HG03175 (cell line): ENCODE measurements around the gene SFI1.
"Not testable (repeated sequence)": the region's sequence is repeated elsewhere in the genome, so short reads cannot be mapped to it uniquely, and the experiment has no call there.

Source experiments
- ATAC-seq: cut with Tn5 transposase; IDR thresholded peaks from one replicate; pipeline ENCODE4 v1.9.1; 2021; ENCODE audit warnings: mild to moderate bottlenecking, moderate library complexity; ENCODE audit not compliant: unreplicated experiment

Gene SFI1

DNA sequence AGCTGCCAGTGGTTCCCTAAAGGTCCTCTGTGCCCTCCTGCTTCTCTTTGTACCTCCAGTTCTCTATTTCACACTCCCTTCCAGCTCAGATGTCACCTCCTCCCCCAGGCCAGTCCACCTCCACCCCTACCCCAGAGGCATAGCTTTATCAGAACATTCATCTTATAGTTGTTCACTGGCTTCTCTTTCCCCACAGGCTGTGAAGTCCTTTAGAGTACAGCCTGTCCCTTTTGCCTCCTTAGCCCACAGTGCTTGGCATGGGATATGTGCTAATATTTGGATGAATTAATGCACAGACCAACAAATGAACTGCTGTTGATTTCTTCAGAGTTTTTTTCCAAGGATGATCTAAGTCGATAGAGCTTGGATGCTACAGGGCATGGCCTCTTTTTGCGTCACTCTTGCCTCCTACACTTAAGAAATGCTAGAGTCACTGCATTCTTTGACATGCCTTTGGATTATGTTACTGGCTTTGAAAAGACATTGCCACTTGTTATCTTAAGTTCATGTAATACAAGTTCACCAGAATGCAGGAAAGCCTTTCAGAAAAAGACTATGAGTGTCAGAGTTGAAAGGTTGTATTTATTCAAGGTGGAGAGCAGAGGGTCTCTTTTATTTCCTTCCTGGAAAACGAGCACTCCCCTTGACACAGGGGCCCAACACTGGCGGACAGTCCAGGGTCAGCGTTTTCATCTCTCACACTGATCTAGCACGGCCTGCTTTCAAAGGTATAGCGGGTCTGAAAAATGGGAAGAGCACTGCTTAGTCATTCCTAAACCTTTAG, 90.0 kb downstream of the SFI1 start:
- ATAC-seq, result no peak

DNA sequence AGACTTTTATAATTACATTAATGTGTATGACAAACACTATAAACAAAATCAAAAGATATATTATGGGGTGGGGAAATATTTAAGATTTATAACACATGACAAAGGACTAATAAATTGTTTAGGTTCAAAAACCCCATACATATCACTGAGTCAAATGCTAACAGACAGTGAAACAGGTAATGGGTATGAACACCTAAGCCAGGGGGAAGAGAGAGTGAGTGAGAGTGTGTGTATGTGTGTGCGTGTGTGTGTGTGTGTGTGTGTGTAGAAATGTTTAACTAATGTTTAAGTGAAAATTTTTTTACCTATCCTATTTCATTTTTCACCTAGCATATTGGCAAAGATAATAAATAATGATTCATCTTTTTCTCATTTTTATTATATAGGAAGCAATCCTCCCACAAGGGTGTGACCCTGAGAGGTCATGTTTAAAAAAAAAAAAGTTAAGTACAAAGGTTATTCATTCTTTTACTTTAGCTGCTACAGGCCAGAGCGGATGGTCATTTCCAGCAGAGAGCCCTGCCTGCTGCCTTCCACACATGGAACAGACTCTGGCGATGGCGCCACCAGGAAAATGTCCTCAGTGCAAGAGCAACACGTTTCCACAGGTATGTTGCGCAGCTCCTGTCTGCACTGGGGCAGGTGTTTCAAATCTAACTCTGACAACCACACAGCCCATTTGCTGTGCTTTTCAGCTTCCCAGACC, 92.8 kb downstream of the SFI1 start:
- no peak for ATAC-seq

DNA sequence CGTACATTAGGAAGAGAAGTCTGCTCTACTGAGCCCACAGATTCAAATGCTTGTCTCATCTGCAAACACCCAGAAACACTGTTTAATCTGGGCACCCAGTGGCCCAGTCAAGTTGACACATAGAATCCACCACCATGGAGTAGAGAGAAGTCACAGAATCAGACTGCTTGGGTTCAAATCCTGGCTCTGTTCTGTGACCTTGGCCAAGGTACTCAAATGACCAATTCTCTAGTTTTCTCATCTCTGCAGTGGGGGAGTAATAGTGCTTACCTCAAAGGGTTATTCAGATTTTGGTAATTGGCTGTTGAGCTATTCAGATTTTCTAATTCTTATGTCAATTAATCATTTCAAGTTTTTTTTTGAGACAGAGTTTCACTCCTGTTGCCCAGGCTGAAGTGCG, 93.8 kb downstream of the SFI1 start:
- not testable (repeated sequence) for ATAC-seq

DNA sequence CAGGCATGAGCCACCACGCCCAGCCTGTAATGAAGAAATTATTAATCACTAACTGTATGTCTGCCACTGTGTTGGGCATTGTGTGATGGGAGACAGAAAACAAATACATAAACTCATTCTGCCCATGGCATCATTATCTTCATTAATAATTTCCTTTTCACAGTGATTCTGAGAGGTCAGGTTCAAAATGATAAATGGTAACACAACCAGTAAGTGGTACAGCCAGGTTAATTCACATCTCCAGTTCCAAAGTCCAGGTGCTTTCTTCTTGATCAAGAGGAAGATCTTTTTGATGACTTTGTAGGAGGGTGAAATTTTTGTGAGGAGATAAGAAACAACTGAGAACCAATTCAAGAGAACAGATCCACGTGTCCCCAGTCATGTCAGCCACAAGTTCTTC, 98.9 kb downstream of the SFI1 start:
- no peak for ATAC-seq

DNA sequence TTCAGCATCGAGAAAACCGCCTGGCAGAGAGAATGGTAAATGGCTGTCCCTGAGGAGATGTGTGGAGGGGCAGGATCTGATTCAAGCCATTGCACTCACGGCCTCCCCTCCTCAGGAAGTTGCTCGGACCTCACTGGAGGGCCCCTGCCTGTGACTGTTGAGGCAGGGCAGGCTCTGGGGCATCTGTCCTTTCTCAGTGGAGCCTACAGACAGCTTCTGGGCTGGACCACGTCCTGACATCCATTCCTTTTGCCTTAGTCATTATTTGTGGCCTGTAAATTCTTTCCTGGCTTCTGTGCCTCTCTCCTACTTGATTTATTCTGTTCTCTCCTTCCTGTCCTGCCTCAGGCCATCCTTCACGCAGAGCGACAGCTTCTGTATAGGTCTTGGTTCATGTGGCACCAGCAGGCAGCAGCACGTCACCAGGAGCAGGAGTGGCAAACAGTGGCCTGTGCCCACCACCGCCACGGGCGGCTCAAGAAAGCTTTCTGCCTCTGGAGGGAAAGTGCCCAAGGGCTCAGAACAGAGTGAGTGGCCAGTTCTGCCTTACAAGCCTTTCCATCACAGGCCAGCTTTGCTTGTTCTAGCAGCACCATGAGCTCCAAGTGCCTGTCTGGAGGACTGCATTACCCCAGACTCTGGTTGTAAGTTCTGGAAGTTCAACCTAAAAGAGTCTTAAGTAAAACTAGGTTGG, 106.1 kb downstream of the SFI1 start:
- ATAC-seq, result no peak

DNA sequence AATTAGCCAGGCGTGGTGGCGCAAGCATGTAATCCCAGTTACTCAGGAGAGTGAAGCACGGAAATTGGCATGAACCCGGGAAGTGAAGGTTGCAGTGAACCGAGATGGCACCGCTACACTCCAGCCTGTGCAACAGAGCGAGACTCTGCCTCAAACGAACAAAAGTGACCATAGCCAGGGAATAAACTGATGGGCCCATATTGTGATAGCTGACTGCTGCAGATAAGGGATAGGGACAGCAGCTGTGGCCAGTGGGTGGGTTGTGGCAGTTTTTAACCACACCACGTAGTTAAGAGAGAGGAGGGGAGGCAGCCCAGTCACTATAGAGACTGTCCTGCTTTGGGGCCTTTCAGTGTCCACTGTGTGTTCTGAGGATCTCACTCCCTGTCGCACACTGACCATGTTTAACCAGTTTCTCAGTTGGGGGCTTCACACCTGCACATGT, 106.8 kb downstream of the SFI1 start:
- ATAC-seq, result no peak

DNA sequence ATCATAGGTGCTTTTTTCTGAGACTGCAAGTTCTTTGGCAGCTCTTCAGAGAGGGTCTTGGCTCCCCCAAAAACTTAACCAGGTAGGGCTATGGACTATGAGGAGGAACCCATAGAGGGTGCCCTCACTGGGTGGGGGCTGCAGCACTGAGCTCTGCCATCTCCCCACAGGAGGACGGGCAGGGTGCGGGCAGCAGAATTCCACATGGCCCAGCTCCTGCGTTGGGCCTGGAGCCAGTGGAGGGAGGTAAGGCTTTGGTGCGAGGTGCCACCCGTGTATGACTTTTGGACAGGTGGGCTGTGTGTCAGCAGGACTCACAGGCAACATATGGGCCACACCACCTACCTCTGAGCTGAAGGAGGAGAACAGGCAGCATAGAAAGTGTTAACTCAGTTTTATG, 107.2 kb downstream of the SFI1 start:
- ATAC-seq, result no peak

DNA sequence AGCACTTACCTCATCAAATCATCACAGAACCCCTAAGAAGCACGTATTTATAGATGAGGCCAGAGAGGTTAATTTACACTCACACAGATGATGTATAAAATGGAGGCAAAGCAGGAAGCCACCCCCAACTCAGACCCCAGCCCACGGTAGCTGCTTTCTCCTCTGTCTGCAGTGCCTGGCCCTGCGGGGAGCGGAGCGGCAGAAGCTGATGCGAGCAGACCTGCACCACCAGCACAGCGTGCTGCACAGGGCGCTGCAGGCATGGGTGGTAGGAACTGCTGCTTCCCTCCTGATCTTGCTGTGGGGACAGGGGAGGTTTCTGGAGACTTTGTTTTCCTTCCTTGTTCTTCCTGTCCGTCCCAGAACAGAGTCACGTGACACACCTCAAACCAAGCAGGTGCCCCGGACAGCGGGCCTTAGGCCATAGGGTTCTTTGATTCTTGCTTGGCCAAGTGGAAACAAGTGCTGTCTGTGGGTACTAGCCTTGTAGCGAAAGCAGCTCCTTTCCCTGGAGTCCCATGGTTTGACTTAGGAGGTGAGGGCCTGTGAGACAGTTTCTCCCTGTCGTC, 107.9 kb downstream of the SFI1 start:
- no peak for ATAC-seq

DNA sequence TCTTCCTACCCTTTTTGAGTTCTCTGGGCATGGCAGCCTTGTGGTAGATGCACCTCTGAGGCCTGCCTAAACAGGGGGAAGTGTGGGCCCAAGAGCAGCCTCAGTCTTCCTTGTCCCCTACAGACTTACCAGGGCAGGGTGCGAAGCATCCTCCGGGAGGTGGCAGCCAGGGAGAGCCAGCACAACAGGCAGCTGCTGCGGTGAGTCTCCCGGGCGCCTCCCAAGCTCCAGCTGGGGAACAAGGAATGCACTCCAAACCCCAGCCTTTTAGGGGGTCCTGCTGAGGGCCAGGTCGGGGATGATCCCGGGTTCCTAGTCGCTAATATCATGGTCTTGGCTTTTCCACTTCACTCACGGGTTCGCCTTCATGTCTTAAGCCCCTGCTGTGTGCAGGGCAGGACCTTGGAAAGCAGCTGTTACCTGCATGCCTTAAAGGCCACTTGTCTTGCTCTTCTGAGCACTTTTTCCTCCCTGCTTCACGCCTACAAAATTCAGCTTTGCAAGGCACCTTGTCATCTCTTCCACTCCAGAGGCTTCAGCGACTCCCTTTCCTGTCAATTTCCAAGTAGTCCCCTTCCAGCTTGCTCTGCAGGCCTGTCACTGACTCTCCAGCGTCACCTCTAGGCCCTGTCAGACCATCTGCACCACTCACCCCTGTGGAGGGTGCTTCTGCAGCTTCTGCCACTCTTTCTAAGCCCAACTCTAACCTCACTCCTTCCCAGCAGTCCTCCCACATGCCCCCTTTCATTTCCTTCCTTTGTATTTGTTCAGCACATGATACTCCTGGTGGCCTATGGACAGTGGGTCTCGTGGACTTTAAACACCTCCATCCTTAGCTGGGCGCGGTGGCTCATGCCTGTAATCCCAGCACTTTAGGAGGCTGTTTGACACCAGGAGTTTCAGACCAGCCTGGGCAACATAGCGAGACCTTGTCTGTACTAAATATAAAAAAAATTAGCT, 108.7 kb downstream of the SFI1 start:
- ATAC-seq, result no peak

DNA sequence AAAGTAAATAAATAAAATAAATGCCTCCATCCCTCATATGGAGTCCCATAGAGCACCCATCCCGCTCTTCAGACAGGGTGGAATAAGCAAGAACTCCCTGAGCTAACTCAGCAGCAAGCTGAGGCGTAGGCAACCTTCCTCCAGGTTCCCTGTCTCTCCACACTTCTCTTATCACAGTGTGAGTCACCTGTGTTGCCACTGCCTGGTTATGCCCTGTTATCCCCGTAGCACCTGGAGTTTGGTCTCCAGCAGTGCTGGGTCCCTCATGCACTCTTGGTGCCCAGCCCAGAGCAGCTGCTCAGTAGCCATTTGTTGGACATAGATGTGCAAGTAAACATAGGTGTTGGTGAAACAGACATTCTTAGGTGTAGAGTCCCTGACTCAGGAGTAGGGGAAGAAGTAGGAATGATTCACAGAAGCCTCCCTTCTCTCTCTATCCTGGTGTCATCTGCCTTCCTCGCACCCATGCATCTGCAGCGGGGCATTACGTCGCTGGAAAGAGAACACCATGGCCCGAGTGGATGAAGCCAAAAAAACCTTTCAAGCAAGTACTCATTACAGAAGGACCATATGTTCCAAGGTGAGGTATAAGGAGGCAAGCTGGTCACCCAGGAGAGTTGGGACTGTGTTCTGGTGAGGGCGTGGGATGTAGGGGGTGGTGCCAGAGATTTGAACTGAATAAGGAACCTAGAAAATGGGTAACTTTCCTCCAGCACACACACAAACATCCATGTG, 109.7 kb downstream of the SFI1 start:
- ATAC-seq, result no peak

DNA sequence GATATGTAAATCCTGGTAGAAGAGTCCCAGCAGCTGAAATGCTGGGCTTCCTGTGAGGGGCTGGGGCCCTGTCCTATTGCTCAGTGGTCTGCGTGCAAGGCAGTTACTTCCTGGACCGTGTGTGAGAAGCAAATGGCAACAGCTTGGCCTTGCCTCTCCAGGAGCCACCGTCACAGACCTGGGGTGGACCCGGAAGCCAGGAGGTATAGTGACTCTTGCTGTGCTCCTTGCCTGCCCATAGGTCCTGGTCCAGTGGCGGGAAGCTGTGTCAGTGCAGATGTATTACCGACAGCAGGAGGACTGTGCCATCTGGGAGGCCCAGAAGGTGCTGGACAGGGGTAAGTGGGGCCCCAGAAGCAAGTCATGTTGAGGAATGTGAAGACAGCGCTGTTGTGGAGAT, 111.4 kb downstream of the SFI1 start:
- ATAC-seq, result no peak

DNA sequence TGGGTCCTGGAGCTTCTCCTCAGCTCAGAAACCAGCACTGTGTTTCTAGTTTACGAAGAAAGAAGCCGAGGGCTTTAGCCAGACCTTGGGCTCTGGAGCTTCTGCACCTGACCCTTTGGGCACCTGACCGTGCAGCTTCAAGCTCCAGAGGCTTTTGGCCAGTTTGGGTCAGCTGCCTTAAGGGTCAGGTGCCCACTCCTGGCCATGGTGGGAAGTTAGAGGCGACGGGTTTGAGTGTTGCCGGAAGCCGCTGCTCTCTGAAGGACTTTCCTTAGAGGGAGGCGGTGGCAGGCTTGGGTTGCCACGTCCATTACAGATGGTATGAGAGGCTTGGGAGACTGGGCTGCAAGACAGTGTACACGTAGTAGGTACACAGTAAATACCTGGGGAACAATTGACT, 113.4 kb downstream of the SFI1 start:
- no peak for ATAC-seq

DNA sequence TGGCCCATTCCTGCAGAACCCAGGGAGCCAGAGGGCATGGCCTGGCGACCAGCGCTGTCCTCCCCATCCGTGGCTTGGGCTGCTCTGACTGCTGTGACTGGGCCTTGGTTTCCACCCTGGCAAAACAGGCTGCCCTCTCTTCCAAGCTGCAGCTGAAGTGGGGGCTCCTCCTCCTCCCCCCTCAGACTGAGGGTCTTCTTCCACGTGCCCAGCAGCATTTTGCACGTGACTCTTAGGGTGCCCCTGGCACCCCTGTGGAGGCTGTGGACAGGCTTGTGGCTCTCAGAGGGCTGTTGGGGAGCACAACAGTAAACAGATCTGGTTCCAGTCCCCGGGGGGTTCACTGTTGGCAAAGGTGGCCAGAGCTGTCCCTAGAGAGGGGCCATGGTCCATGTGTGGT, 114.3 kb downstream of the SFI1 start:
- ATAC-seq, result no peak

DNA sequence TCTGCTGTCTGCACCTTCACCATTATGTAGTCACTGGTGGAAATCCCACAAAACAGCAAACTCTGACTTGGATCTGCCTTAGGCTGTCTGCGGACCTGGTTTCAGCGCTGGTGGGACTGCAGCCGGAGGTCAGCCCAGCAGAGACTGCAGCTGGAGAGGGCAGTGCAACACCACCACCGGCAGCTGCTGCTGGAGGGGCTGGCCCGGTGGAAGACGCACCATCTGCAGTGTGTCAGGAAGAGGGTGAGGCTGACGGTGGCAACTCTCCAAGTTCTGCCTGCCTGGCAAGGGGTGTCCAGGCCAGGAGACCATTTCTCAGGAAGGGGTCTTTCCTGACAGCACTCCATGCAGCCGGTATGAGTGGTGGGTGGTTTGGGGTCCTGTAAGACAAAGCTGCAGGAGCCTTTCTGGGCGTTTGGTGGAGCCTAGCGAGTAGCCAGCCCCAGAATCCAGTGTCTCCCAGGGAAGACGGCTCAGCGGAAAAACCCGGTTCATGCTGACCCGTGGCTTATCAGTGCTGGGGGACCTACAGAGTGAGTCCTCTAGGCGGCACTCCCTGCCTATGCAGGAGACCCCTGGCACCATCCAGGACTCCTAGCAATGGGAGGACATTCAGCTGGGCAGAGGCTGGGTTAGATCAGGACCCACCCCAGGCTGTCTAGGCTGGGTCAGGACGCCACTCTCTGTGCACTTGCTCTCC, 114.9 kb downstream of the SFI1 start:
- ATAC-seq, result no peak

DNA sequence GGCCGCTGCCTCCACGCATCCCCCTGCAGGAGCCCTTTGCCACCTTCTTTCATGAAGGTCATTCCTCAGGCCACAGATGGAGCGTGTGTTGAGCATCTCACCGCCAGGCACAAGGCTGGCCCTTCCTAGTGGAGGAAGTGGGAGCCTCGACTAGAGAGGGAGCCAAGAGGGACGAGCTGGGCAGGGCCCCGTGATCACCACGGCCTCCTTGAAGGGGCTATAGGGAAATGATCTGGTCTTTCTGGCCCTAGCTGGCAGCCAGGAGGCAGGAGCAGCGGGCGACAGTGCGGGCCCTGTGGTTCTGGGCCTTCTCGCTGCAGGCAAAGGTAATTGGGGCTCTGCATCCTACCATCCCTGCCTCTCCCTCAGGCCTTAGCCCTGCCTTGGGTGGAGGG, 116.6 kb downstream of the SFI1 start:
- ATAC-seq, result no peak

DNA sequence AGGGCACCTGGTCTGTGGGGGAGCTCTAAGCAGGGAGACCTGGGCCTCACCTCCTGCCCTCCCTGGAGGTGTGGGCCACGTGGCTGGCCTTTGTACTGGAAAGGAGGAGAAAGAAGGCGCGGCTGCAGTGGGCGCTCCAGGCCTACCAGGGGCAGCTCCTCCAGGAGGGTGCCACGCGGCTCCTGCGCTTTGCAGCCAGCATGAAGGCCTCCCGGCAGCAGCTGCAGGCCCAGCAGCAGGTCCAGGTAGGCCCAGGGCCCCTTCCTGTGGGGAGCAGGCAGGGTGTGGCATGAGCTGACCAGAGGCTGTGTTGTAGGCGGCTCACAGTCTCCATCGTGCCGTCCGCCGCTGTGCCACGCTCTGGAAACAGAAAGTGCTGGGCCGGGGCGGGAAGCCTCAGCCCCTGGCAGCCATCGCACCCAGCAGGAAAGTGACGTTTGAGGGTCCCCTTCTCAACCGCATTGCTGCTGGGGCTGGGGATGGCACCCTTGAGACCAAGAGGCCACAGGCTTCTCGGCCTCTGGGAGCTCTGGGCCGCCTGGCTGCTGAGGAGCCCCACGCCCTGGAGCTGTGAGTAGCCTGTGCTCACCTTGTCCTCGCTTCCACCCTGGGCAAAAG, 117.1 kb downstream of the SFI1 start:
- no peak for ATAC-seq

DNA sequence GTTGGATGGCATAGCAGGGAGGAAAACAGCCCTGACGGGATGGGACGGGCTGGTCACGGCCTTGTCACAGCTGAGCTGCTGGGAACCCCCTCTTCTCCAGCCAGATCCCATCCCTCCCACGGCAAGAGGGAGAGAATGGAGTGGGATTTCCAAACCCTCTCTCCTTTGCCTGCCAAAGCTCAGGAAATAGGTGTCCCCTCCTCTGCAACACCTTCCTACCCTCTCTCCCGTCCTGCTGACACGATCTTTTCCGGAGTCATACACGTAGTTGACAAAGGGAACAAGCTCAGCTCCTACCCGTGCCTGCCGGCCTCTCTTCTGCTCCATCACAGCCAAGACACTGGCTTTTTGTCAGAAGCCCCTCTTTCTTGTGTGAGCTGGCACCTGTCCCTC, 117.6 kb downstream of the SFI1 start:
- ATAC-seq, result no peak

DNA sequence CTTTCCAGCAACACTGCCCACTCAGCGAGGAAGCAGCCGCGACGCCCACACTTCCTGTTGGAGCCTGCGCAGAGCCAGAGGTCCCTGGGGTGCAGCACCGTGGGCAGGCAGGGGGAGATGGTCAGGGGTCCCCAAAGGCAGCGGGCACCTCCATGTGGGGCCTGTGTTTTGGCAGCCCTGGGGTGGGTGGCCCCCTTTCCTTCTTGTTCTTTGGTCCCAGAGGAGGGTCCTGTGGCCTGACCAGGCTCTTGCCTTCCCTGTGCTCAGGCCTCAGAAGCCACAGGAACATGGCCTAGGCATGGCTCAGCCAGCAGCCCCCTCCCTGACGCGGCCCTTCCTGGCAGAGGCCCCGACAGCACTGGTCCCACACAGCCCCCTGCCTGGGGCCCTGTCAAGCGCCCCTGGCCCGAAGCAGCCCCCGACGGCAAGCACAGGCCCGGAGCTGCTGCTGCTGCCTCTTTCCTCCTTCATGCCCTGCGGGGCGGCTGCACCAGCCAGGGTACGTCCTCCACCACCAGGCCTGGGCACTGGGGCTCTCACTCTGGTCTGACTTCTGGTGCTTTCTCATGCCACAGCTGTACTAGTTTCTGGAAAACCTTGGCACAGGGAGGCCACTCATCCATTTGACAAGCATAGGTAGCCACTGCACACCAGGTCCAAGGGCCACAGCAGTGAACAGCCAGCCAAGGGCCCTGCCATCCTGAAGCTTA, 118.6 kb downstream of the SFI1 start:
- ATAC-seq, result no peak
